ENCODE data around the gene PHOX2B.

PHOX2B gene

DNA sequence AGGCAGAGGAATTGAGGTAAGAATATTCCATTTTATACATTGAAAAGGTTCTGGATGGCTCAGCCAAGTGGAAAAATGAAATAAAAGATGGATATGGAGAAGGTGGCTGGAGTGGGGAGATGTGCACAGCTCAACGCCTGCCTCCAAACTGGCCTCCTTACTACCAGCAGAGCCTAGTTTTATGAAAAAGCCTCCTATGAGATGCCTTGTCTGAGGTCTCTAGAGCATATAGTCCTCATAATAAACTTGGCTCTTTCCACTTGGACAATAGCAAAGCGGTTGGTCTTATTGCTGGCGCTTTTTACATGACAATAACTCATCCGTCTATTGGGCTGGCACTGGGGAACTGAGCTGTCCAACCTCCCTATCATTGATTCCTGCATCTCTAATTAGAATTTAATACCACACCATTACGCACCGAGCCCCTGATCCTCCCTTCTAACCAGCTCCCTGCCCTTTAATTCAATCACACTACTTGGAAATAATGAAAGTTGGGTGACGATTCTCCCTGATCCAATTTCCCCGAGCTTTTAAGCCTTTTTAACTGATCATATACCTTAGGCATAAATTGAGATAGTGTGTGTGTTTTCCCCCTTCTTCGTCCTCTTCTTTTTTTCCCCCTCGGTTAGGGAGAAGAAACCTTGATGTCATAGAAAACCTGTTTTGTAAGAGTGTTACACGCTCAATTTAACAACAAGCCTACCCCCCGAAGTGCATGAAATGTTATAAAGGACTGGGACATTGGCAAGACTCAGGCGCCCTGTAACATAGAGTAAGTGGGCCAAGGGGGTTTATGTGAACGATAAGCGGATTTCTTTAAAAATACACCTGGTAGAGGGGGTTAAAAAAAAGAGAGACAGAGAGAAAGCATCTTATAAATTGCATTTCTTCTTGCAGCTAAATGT lies at the start of gene PHOX2B:
PHOX2B (minus strand) TSS at position 155 of the 905 bp plus-strand sequence; CDS start at position 40, 115 bp downstream.
- DNase-seq, result no peak

DNA sequence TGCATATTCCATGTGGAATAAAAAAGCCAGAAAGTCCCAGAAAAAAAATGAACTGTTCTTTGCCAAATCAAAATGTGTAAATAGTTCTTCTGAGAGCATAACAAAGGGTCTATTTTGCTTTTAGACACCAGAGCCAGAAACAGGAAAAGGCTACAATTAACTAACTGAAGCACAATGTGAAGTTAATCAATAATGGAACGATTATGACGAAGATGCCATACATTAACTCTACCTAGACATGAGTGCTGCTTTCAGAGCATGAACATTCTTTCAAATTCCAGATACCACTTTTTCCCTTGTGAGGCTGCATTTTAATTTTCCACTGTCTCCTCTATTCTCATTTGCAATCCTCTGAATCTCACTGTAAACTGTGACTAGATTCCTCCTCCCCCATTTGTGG lies 48.7 kb upstream of the PHOX2B start:
- DNase-seq, result no peak

DNA sequence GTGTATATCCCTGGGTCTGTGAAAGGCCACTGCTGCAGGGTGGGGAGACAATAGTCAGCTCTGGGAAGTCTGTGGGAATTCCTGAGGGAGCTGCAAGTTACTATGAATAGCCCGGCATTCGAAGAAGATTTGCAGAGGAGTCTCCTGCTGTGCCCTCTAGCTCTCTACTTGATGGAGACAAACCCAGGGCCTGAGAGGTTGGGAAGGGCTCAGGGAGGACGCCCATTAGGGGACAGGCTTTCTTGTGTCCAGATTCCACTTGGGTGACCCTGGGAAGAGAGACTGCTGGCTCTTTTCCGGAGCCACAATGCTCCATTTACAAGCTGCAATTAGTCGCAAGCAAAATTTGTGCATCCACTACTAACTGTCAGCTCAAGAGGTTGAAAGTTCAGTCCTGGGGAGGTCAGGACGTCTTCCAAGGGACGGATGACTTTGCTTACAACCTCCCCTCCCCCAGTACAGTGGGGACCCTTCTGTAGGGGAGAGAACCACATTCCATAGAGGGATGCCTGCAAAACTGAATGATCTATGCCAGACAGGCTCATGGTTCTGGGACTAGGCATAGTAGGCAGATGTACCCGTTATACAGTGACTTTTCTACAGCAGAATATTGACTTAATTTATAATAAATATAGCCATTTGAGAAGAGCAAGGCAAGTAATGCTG lies 48.2 kb upstream of the PHOX2B start:
- DNase-seq, result no peak

GRCh38 chr4:41795796-41796385 lies 47.4 kb upstream of the PHOX2B start:
- DNase-seq, result no peak

GRCh38 chr4:41792166-41792565 lies 43.6 kb upstream of the PHOX2B start:
- DNase-seq, result no peak

GRCh38 chr4:41791557-41791956 lies 43.0 kb upstream of the PHOX2B start:
- DNase-seq, result no peak

GRCh38 chr4:41787931-41788330 lies 39.4 kb upstream of the PHOX2B start:
- DNase-seq, result no peak

DNA sequence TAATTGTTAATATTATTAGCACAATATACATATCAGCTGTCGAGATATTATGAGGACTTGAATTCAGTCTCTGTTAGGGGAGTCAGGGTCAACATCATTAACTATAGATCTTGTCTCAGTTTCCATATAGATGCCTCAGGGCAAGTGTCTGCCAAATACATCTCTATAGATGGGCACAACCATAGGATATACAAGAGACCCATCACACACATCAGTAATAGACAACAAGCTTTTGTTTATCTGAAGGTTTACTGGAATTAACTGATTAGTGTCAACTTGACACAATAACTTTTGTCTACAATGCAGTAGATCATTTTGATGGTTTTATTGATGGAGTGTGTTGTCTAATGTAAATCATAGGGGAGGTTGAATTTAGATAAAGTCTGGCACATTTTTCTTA lies 37.1 kb upstream of the PHOX2B start:
- DNase-seq, result no peak

DNA sequence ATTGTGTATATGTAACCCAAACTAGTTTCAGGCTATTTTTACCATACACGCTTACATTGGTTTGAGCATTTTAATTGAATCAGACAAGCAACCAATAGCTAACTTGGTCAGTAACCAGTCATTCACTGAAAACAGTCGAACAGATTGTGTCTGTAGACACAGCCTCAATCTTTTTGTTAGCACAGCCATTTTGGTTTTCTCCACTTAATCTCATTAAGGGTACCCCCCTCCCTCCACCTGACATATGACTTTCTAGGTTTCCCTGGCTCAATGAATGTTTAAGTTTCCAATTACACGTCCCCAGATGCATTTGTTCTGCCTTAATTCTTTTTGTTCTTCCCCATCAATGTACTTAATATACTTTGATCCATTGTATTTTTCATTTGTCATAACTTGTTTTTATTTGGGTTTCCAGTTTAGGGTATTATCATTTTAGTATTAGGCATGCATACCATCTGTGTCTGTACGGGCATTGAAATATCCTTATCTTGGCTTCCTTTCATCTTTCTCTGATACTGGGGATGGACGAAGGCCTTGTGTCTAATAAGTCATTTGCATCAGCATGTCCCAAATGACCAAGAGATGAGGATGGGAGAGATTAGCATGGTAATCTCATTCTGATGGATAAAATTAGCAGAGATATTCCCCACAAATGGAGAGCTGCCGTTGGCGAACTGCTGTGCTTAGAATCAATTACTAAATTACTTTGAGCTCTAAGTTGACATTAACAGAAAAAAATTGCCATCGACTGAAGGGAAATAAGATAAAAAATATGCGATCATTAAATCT lies 35.9 kb upstream of the PHOX2B start:
- no peak for DNase-seq

DNA sequence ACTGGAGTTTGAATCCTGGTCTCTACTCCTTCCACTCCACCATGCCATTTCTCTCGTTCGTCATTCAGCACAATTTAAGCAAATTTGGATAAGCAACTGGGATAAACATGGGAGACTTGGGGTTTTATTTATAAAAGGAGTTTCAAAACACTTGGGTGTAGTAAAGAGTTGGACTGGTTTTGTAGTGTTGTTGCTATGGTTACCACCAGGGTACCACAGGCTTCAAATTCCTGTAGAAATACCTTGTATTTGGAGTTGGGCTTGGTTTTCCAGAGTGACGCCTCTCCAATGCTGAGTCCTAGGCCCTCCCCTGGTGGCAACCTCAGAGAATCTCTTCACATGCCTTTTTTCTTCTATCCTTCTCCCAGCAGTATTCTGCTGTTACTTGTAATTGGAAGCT lies 27.9 kb upstream of the PHOX2B start:
- DNase-seq, result no peak

- DNase-seq, result no peak
These were observed 15.2 kb upstream of the PHOX2B start for GRCh38 chr4:41763729-41764128.

GRCh38 chr4:41758884-41759283 lies 10.4 kb upstream of the PHOX2B start:
- DNase-seq, result no peak

GRCh38 chr4:41757521-41758156 lies 9.1 kb upstream of the PHOX2B start:
- DNase-seq, result no peak

DNA sequence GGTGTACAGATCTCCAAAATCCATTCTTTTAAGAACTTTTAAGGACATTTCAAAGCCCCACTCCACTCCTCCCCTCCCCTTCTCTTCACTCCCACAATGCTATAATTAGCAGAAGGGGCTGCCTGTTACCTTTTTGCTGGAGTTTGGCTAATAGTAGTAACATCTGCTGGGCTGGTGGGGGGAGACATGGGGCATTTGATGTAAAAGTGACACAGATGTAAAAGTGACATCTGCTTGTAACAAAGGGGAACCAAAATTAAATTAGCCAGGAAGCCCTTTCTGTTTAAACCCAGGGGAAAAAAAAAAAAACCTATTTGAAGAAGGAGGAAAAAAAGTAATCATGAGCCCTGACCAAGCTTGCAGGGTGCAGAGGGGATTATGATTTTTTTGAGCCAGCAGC lies 5.4 kb upstream of the PHOX2B start:
- no peak for DNase-seq

DNA sequence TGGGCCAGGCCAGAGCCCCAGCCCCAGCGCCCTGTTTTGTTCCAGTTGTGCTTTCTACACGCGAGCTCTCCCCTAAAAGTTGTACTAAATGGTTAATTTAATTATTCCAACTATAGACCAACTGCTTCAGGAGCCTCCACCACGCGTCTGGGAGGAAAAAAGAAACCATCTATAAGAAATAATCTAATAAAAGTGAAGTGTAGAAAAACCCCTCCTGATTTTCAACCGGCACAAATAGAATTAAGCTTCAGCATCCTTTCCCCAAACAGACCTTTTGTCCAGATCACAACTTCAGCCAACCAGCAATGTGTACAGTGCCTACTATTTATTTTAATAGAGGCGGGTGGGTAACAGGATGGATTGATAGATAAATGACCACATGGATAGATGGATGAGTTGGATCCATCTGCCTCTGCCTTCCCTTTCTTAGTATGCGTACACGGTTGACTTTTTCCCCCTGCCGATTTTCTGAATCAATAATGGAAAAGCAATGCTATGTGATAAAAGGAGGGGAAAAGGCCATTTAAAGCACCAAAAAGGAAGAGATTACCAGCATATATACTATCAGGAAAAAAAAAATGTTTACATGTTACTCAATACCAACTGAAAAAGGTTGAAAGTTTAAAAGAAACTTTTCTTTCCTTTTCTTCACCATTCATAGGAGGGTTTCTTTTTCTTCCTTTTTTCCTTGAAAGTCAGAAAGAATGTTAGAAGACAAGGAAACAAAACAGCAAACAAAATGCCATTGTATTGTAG lies 3.7 kb upstream of the PHOX2B start:
- no peak for DNase-seq

DNA sequence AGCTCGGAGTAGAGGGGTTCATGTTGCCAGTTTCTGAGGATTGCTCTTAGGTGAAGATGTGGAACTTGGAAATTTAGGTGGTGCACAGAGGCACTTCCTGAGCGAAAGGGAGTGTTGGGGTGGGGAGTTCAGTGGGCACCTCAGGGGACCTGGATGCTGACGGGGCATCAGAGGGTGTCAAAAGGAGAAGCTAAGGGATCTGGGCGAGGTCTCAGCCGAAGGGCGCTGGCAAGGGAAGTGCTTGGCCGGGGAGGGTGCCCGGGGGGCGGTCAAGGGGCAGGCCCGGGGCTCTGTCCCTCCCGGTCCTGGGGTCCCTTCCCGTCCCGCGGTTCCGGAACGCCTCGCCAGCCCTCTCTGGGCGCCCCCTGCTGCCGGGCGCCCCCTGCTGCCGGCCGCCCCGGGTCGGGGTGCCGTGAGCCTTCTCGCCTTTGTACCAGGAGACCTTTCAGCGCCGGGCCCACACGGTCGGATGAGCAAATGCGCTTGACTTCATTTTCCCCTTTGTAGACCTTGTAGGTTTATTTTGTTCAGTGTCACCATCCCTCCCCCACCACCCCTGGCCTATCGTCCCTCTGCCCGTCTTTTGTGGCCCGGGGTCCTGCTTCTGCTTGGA lies 3.0 kb upstream of the PHOX2B start:
- no peak for DNase-seq

DNA sequence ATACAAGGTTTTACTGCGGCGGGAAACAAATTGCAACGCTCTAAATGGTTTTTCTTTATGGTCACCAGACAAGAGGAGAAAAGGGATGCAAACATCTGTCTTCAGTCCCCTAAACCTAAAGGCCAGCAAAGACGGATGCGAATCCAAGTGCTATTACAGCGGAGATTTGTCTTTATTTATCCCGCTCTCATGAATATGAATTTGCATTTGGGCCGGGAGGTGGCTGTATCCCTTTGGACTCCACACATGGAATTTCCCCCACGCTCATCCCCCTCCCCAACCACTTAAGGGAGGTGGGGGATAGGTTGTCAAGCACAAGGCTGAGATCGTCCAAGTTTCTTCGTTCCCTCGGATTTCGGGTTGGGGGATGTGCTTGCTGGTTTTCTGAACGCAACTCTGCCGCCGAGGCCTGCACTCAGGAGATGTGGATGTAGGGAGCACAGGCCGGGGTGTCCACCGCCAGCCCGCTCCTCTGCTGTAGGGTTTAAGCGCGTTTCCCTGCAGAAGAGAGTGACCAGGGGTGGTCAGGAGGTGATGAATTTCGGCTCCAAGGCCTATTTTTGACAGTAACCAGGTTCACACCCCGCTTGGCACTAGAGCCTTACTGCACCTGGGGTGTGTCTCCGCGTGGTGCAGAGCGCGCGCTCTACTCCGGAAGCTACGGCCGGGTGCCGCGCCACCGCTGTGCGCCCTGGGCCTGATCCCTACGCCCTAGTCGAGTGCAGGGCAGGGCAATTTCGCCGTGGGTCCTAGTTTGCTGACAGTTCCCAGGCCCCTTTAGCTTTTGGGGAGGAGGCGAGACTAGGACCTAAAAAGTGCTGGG lies 2.3 kb upstream of the PHOX2B start:
- DNase-seq, result no peak

DNA sequence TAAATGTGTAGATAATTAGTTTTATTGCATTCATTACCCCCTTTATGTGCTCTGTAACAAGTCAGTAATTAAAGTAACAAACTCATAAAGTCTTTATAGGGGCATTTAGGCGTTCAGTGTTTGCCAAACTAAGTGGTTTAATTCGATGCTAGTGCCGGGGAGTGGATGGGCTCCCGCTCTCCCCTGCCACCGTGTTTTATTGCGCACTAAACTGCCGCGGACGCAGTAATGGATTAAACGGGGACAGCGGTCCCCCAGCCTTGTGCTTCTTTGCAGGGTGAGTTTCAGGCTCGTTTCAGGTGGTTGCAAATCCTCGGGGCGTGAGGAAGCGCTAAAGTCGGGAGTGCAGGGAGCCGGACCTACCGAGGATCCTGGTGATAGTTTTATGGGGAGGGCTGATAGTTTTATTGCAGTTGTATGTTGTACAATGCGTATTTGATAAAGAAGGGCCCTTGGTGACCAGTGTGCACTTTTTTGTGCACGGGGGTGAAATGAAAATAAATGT lies 1.6 kb upstream of the PHOX2B start:
- no peak for DNase-seq

GRCh38 chr4:41749631-41750039 lies 1.1 kb upstream of the PHOX2B start:
- DNase-seq, result no peak

- DNase-seq, result no peak
These were observed 403 bp downstream of the PHOX2B start for GRCh38 chr4:41748074-41748570.
